Raji (cell line): ENCODE results near the gene FOXQ1.

Experiments
- POLR2A ChIP-seq: IDR thresholded peaks from 2 replicates; pipeline ENCODE4 v1.6.1; 2011; ENCODE audit warnings: low read depth, low read length, control low read depth; ENCODE audit not compliant: insufficient read depth

FOXQ1 gene

GRCh38 chr6:1312473-1313367, 822 bp downstream of the FOXQ1 start:
- TF ChIP-seq POLR2A: no peak

- no peak for TF ChIP-seq POLR2A
Measured at GRCh38 chr6:1313384-1313766, 1.5 kb downstream of the FOXQ1 start.

- TF ChIP-seq POLR2A: no peak
Measured at GRCh38 chr6:1313767-1314503, 2.0 kb downstream of the FOXQ1 start.

- TF ChIP-seq POLR2A: no peak
Measured at GRCh38 chr6:1314617-1315016, 2.7 kb downstream of the FOXQ1 start.

- no peak for TF ChIP-seq POLR2A
Measured at GRCh38 chr6:1315201-1315559, 3.3 kb downstream of the FOXQ1 start.

GRCh38 chr6:1315560-1316386, 3.9 kb downstream of the FOXQ1 start:
- TF ChIP-seq POLR2A: no peak

- no peak for TF ChIP-seq POLR2A
Measured at GRCh38 chr6:1316489-1316971, 4.6 kb downstream of the FOXQ1 start.

- no peak for TF ChIP-seq POLR2A
Measured at GRCh38 chr6:1317302-1317815, 5.5 kb downstream of the FOXQ1 start.

- no peak for TF ChIP-seq POLR2A
Measured at GRCh38 chr6:1318036-1318435, 6.1 kb downstream of the FOXQ1 start.

GRCh38 chr6:1321738-1322137, 9.8 kb downstream of the FOXQ1 start:
- no peak for TF ChIP-seq POLR2A

- TF ChIP-seq POLR2A: no peak
Measured at GRCh38 chr6:1322156-1322555, 10.3 kb downstream of the FOXQ1 start.

GRCh38 chr6:1322696-1323219, 10.9 kb downstream of the FOXQ1 start:
- TF ChIP-seq POLR2A: no peak

GRCh38 chr6:1324936-1325335, 13.0 kb downstream of the FOXQ1 start:
- no peak for TF ChIP-seq POLR2A

- no peak for TF ChIP-seq POLR2A
Measured at GRCh38 chr6:1325461-1326309, 13.8 kb downstream of the FOXQ1 start.
